H1 (cell line): ENCODE results near the gene ERI2. TPM values are rescaled to one million over a fixed set of nuclear protein-coding genes. Genes with fewer than 3 reads are reported as not detected.

Experiments
- CBX8 ChIP-seq: fragments of 300-800, 300-1000 bp; sonication (generic); IDR thresholded peaks from 2 replicates; pipeline ENCODE4 v1.7.1; 2016; ENCODE audit warnings: low read depth, low read length, borderline replicate concordance
- CEBPB ChIP-seq: IDR thresholded peaks from 2 replicates; pipeline ENCODE4 v1.6.1; 2012; ENCODE audit warnings: low read depth, low read length
- CHD7 ChIP-seq: fragments of 300-600 bp; sonication (generic); IDR thresholded peaks from 2 replicates; pipeline ENCODE4 v1.7.1; 2012; ENCODE audit warnings: low read length, moderate library complexity, mild to moderate bottlenecking, inconsistent platforms; ENCODE audit not compliant: insufficient replicate concordance
- CTBP2 ChIP-seq: IDR thresholded peaks from 2 replicates; pipeline ENCODE4 v1.7.0; 2011; ENCODE audit warnings: borderline replicate concordance, mild to moderate bottlenecking, moderate library complexity, mixed read lengths, low read length; ENCODE audit not compliant: insufficient read depth, insufficient read length
- HDAC2 ChIP-seq, 2 experiments: fragments of 300-600 bp in 1 of 2; sonication (generic) in 1 of 2; IDR thresholded peaks; 2 replicates each; pipeline ENCODE4 v1.6.1; 2011 to 2012; ENCODE audit warnings: low read depth in 2 of 2, low read length in 2 of 2, mild to moderate bottlenecking in 2 of 2, moderate library complexity in 2 of 2, borderline replicate concordance in 1 of 2, inconsistent platforms in 1 of 2
- KDM1A ChIP-seq: fragments of 200-600, 300-600 bp; sonication (generic); IDR thresholded peaks from 2 replicates; pipeline ENCODE4 v1.7.1; 2016; ENCODE audit warnings: mild to moderate bottlenecking, low read length, borderline replicate concordance
- NRF1 ChIP-seq: IDR thresholded peaks from 2 replicates; pipeline ENCODE4 v1.6.1; 2011; ENCODE audit warnings: mild to moderate bottlenecking, low read depth, low read length, improper control_type of control experiment
- RNF2 ChIP-seq: fragments of 200-900, 300-1000 bp; sonication (generic); IDR thresholded peaks from 2 replicates; pipeline ENCODE4 v1.7.1; 2016; ENCODE audit warnings: borderline replicate concordance, low read depth, mild to moderate bottlenecking, antibody characterized with exemption, low read length; ENCODE audit not compliant: poor library complexity, severe bottlenecking; ENCODE audit errors: missing control alignments
- polyA plus RNA-seq, 7 experiments: library from polyadenylated mRNA; depleted of rRNA in 3 of 7; stranded (reverse) in 5 of 7; unstranded in 2 of 7; fragments of >200 nt in 5 of 7; fragments of 200-250 nt in 2 of 7; gene quantifications; 1 replicate in 5 of 7; 2 replicates in 1 of 7; 4 replicates in 1 of 7; pipeline versions ENCODE4 v1.2.1 to v1.2.3, GENCODE V29; 2011 to 2013; ENCODE audit warnings: missing spikeins in 2 of 7, mixed read lengths in 2 of 7
- total RNA-seq: library from RNA; stranded (reverse); fragmentation: NEBNext Ultra II Directional; extraction: Animal tissue kit (Norgen Biotek cat#: 25700); gene quantifications from 2 replicates; pipeline ENCODE4 v1.2.1, GENCODE V29; 2021

Gene ERI2
- total and polyA plus RNA-seq, 2 of the 8 experiments (the other 6 are each of a cell fraction or from before 2014, with no cell fraction given): 11.0 to 12.6 TPM

- TF ChIP-seq KDM1A (no peak), CHD7 (no peak), CBX8 (no peak), CEBPB (no peak), RNF2 (no peak), HDAC2 (IDR thresholded peaks at IDR 0.05; ENCODE audit: borderline replicate concordance in 1 of 2, low read depth in 2 of 2, low read length in 2 of 2) (0 out of 4 replicates have a peak, but pooled peaks have one; percentile 18 to 88), CTBP2 (no peak), NRF1 (no peak)
Observed at GRCh38 chr16:20806168-20807050, at the start of gene ERI2, which contains the start of gene REXO5 (continued).
